GM19240 (cell line): Measurements from ENCODE around the gene DDIT3.
"Not testable (repeated sequence)": the region's sequence is repeated elsewhere in the genome, so short reads cannot be mapped to it uniquely, and the experiment has no call there.

Experiments used
- DNase-seq: peaks from one replicate; pipeline ENCODE4 v3.0.0; 2011; ENCODE audit warnings: low spot score; ENCODE audit not compliant: insufficient read length

The DDIT3 gene

GRCh38 chr12:57513266-57513665 lies 7.0 kb downstream of the DDIT3 start:
- DNase-seq = no peak

GRCh38 chr12:57512665-57513064 lies 7.6 kb downstream of the DDIT3 start:
- no peak for DNase-seq

- DNase-seq = no peak
These were observed 8.6 kb downstream of the DDIT3 start for GRCh38 chr12:57511588-57512325.

GRCh38 chr12:57511161-57511560 lies 9.2 kb downstream of the DDIT3 start:
- no peak for DNase-seq

GRCh38 chr12:57507796-57508195 lies 12.5 kb downstream of the DDIT3 start:
- not testable (repeated sequence) for DNase-seq

GRCh38 chr12:57506541-57506940 lies 13.8 kb downstream of the DDIT3 start:
- not testable (repeated sequence) for DNase-seq

- not testable (repeated sequence) for DNase-seq
These were observed 17.9 kb downstream of the DDIT3 start for GRCh38 chr12:57502311-57502969.

- DNase-seq = no peak
These were observed 20.1 kb downstream of the DDIT3 start for GRCh38 chr12:57500213-57500612.

GRCh38 chr12:57498571-57498970 lies 21.7 kb downstream of the DDIT3 start:
- no peak for DNase-seq

GRCh38 chr12:57498132-57498502 lies 22.2 kb downstream of the DDIT3 start:
- no peak for DNase-seq

- DNase-seq = no peak
These were observed 22.8 kb downstream of the DDIT3 start for GRCh38 chr12:57497223-57498131.

GRCh38 chr12:57496822-57497221 lies 23.5 kb downstream of the DDIT3 start:
- no peak for DNase-seq

GRCh38 chr12:57495051-57495701 lies 25.1 kb downstream of the DDIT3 start:
- not testable (repeated sequence) for DNase-seq

GRCh38 chr12:57491393-57492280 lies 28.7 kb downstream of the DDIT3 start:
- no peak for DNase-seq

- no peak for DNase-seq
These were observed 30.2 kb downstream of the DDIT3 start for GRCh38 chr12:57490126-57490525.

- no peak for DNase-seq
These were observed 31.1 kb downstream of the DDIT3 start for GRCh38 chr12:57489157-57489641.

GRCh38 chr12:57488402-57489156 lies 31.7 kb downstream of the DDIT3 start:
- DNase-seq = no peak

GRCh38 chr12:57487597-57488401 lies 32.5 kb downstream of the DDIT3 start, which contains the start of gene MARS1:
MARS1 (plus strand) TSS chr12:57488068; CDS start chr12:57488091, 23 bp downstream.
- DNase-seq = peak; percentile 92
